HTERT RPE-1 (cell line): ENCODE measurements around the gene TUBE1.
"Not testable (repeated sequence)": the region's sequence is repeated elsewhere in the genome, so short reads cannot be mapped to it uniquely, and the experiment has no call there.

Source experiments
- in situ Hi-C: fragments of 300-500 bp; cut with MboI; formaldehyde crosslinking; loops from 4 replicates; pipeline ENCODE4 v1.14.3; 2020; ENCODE audit warnings: low sequenced_read_pairs

The TUBE1 gene

GRCh38 chr6:112087136-112087911 is at the start of gene TUBE1, which contains the start of gene FAM229B:
TUBE1 (minus strand) TSS chr6:112087482; CDS start chr6:112087434, 48 bp downstream.
FAM229B (plus strand) TSS chr6:112087591; CDS start chr6:112099284, 11,693 bp downstream.
- in situ Hi-C loops: no loop called here

GRCh38 chr6:112130878-112131277 is 43.6 kb upstream of the TUBE1 start:
- in situ Hi-C loops: no loop called here

GRCh38 chr6:112128208-112128607 is 40.9 kb upstream of the TUBE1 start:
- in situ Hi-C loops: no loop called here

- in situ Hi-C loops: no loop called here
These were observed 36.7 kb upstream of the TUBE1 start for GRCh38 chr6:112123982-112124381.

- in situ Hi-C loops: no loop called here
These were observed 35.5 kb upstream of the TUBE1 start for GRCh38 chr6:112122756-112123155.

GRCh38 chr6:112118034-112118433 is 30.8 kb upstream of the TUBE1 start:
- in situ Hi-C loops: no loop called here

GRCh38 chr6:112117554-112117953 is 30.3 kb upstream of the TUBE1 start:
- in situ Hi-C loops: no loop called here

GRCh38 chr6:112116221-112116620 is 28.9 kb upstream of the TUBE1 start:
- in situ Hi-C loops: no loop called here

- in situ Hi-C loops: no loop called here
These were observed 27.4 kb upstream of the TUBE1 start for GRCh38 chr6:112114577-112115223.

GRCh38 chr6:112113918-112114317 is 26.6 kb upstream of the TUBE1 start:
- in situ Hi-C loops: no loop called here

GRCh38 chr6:112113431-112113830 is 26.1 kb upstream of the TUBE1 start:
- in situ Hi-C loops: no loop called here

- in situ Hi-C loops: no loop called here
These were observed 22.0 kb upstream of the TUBE1 start for GRCh38 chr6:112109262-112109661.

GRCh38 chr6:112106562-112106961 is 19.3 kb upstream of the TUBE1 start:
- in situ Hi-C loops: no loop called here

GRCh38 chr6:112106026-112106425 is 18.7 kb upstream of the TUBE1 start:
- in situ Hi-C loops: not testable (repeated sequence)

GRCh38 chr6:112100561-112100960 is 13.3 kb upstream of the TUBE1 start:
- in situ Hi-C loops: no loop called here

GRCh38 chr6:112096901-112097300 is 9.6 kb upstream of the TUBE1 start:
- in situ Hi-C loops: no loop called here

- in situ Hi-C loops: no loop called here
These were observed 634 bp upstream of the TUBE1 start for GRCh38 chr6:112087916-112088315.

GRCh38 chr6:112086744-112087135 is 542 bp downstream of the TUBE1 start:
- in situ Hi-C loops: no loop called here

- in situ Hi-C loops: no loop called here
These were observed 1.8 kb downstream of the TUBE1 start for GRCh38 chr6:112085286-112086065.

- in situ Hi-C loops: no loop called here
These were observed 5.7 kb downstream of the TUBE1 start for GRCh38 chr6:112081569-112081968.

GRCh38 chr6:112066606-112067005 is 20.7 kb downstream of the TUBE1 start:
- in situ Hi-C loops: no loop called here
